Measurements from ENCODE around the gene TIAM1. TPM values are rescaled to one million over a fixed set of nuclear protein-coding genes. Genes with fewer than 3 reads are reported as not detected.
A peak's percentile ranks its signal among the peaks of the same experiment; 100 is the strongest.

TIAM1 gene
- total RNA-seq, 2 experiments from 2014 or later: 34.9 to 38.5 TPM

DNA sequence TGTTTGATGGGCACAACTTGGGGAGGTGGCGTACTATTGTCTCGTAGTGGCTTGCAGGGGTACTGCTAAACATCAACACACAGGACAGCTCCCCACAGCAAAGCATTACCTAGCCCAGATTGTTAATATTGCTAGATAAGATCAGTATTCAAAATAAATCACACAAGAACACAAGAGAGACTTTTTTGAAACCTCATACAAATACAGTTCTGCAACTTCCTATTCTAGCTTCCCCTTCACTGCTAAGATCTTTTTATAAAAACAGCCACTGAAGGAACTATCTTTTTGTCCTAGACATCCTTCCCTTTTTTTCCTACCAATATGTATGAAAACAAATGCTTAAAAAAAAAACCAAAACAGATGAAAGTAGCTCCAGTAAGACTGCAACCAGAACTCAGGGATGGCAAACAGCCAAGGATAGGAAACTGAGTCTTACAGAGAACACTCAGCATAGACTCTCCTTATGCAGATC, 167.9 kb downstream of the TIAM1 start:
- ATAC-seq: no peak
- Mint-ChIP-seq H3K27ac (peak overlapping the region; percentile 11), H3K27me3 (no peaks in the 10 kb centered on the region), H3K4me1 (ENCODE audit: low read depth) (peaks cover 59% of the 10 kb centered on the region), H3K4me3 (no peak overlapping the region), H3K36me3 (ENCODE audit: low read depth) (peaks cover 26% of the 10 kb centered on the region), H3K9me3 (no peaks in the 10 kb centered on the region)
- TF ChIP-seq, protein P1, sequence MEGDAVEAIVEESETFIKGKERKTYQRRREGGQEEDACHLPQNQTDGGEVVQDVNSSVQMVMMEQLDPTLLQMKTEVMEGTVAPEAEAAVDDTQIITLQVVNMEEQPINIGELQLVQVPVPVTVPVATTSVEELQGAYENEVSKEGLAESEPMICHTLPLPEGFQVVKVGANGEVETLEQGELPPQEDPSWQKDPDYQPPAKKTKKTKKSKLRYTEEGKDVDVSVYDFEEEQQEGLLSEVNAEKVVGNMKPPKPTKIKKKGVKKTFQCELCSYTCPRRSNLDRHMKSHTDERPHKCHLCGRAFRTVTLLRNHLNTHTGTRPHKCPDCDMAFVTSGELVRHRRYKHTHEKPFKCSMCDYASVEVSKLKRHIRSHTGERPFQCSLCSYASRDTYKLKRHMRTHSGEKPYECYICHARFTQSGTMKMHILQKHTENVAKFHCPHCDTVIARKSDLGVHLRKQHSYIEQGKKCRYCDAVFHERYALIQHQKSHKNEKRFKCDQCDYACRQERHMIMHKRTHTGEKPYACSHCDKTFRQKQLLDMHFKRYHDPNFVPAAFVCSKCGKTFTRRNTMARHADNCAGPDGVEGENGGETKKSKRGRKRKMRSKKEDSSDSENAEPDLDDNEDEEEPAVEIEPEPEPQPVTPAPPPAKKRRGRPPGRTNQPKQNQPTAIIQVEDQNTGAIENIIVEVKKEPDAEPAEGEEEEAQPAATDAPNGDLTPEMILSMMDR (IDR thresholded peaks at IDR 0.05): no peak
- no peak for DNase-seq
- ChIA-PET POLR2A (interaction anchor here (0.9 to 4.6 kb wide), 4 partner anchors 15 to 382 kb away, joined by 3 to 19 read pairs (median 4); no protein-coding TSS in a partner anchor), CTCF (interaction anchor here (1.2 to 2.6 kb wide), 3 partner anchors 17 to 405 kb away, joined by 3 to 11 read pairs (median 11); no protein-coding TSS in a partner anchor)
- intact Hi-C loops (cut with micrococcal nuclease): no loop called here

DNA sequence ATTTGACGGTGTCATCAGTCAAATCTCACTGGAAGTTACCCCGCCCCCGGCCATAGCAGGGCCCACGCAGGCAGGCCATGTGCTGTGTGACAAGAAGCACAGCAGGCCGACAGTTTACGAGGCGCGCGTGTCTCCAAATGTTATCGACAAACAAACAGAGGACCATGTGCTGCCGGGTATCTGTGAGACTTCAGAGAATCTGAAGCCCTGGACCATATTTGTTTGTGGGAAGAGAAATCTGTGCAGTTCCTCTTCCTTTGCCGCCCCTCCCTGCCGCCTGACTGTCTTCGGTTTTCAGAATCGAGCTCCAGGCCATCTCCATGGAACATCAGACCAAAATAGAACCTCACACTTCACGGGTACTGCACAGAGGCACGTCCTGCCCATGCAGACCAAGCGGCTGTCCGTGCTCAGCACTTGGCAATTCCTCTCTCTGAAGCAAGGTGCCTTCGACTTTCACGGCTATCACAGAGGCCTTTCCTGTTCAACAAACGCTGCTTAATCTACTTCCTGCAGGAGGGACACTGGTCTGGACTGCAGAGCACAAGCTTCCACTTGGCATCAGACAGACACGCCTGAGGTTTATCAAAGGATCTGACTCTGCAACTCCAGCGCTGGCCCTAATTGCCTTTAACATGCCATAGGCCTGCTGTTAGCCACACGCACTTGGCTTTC, 170.0 kb downstream of the TIAM1 start:
- no peak overlapping the region for H3K4me3 Mint-ChIP-seq
- TF ChIP-seq, protein P1 (IDR thresholded peaks at IDR 0.05): no peak
- H3K36me3 Mint-ChIP-seq (ENCODE audit: low read depth): peaks cover 19% of the 10 kb centered on the region
- H3K9me3 Mint-ChIP-seq: no peaks in the 10 kb centered on the region
- peaks cover 52% of the 10 kb centered on the region for H3K4me1 Mint-ChIP-seq (ENCODE audit: low read depth)
- DNase-seq (no peak), ATAC-seq (peak; percentile 28)
- H3K27ac Mint-ChIP-seq: peak overlapping the region; percentile 54
- H3K27me3 Mint-ChIP-seq: no peaks in the 10 kb centered on the region
- POLR2A ChIA-PET: interaction anchor here (1.0 to 4.6 kb wide), 3 partner anchors 8 to 13 kb away, joined by 3 to 19 read pairs (median 4); no protein-coding TSS in a partner anchor
- CTCF ChIA-PET: interaction anchor here (0.8 to 2.6 kb wide), 5 partner anchors 11 to 407 kb away, joined by 3 to 11 read pairs (median 5); no protein-coding TSS in a partner anchor
- intact Hi-C loops (cut with micrococcal nuclease): no loop called here

DNA sequence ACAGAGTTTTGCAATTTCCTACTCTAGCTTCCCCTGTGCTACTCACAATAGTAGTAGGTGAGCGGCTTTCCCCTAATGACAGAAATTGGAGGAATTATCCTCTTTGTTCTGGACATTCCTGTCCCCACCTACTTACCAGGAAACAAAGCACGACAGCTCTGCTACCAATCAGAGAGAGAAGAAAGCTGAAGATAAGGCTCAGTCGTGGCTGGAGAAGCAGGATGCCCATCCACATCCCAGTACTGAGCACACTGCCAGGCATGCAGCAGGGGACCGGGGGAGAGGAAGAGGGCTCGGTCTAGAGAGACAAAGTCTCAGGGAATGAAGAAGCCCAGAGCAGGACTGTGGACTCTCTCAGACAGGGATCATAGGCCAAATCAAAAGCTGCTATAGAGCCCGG, 171.7 kb downstream of the TIAM1 start:
- TF ChIP-seq, protein P1 (IDR thresholded peaks at IDR 0.05): no peak
- no peak for ATAC-seq
- intact Hi-C loops (cut with micrococcal nuclease): no loop called here
- CTCF ChIA-PET: interaction anchor here (0.9 to 1.4 kb wide), 3 partner anchors 8 to 366 kb away, joined by 3 to 8 read pairs (median 3); no protein-coding TSS in a partner anchor
- no peak overlapping the region for H3K27ac Mint-ChIP-seq
- H3K4me3 Mint-ChIP-seq: no peak overlapping the region
- H3K27me3 Mint-ChIP-seq: no peaks in the 10 kb centered on the region
- POLR2A ChIA-PET: interaction anchor here (0.7 to 1.4 kb wide), 3 partner anchors 9 to 46 kb away, joined by 3 to 7 read pairs (median 3); no protein-coding TSS in a partner anchor
- H3K4me1 Mint-ChIP-seq (ENCODE audit: low read depth): peaks cover 47% of the 10 kb centered on the region
- peaks cover 17% of the 10 kb centered on the region for H3K36me3 Mint-ChIP-seq (ENCODE audit: low read depth)
- DNase-seq: no peak
- no peaks in the 10 kb centered on the region for H3K9me3 Mint-ChIP-seq

DNA sequence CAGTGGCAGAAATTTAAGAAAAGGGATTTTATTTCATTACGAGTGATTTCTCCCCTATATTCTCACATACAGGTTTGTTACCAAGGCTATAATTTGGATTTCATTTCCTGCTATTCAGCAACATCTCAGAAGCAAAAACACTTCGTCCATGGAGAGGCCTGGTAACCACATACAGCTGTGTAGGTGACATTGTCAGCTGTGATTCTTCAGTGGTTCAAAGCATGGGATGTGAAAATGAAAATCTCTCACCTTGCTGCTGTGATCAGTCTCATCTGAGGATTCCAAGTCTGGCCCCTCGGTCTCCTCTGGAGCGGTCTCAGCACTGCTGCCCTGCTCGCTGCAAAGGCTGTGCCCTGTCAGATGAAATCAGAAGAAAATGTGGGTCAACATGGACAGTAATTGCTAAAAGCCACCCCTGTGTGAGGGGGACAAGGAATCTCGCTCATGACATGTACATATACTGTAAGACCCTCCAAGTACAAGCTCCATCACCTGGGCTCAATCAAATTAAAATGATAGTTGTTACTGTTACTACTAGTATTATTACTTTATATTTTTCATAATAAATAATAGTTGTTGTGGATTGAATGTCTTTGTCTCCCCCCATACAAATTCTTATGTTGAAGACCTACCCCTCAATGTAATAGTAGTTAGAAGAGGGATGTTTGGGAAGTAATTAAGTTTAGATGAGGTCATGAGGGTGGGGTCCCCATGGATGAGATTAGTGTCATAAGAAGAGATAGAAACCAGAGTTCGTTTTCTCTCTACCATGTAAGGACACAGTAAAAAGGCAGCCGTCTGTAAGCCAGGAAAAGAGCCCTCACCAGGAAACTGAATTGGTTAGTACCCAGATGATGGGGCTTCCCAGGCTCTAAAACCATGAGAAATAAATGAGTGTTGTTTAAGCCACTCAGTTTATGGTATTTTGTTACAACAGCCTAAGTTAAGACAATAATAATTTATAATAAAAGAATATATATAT, 179.1 kb downstream of the TIAM1 start:
- TF ChIP-seq, protein P1 (IDR thresholded peaks at IDR 0.05): no peak
- ATAC-seq (peak; percentile 24), DNase-seq (no peak)
- Mint-ChIP-seq H3K27me3 (no peaks in the 10 kb centered on the region), H3K27ac (peak overlapping the region; percentile 8), H3K4me1 (ENCODE audit: low read depth) (peaks cover 63% of the 10 kb centered on the region), H3K9me3 (no peaks in the 10 kb centered on the region), H3K36me3 (ENCODE audit: low read depth) (peaks cover 26% of the 10 kb centered on the region), H3K4me3 (no peak overlapping the region)
- ChIA-PET POLR2A (interaction anchor here (0.6 kb wide), 1 partner anchor 9 kb away, joined by 3 read pairs; no protein-coding TSS in a partner anchor), CTCF (interaction anchor here (0.9 to 2.1 kb wide), 3 partner anchors 15 to 69 kb away, joined by 3 to 10 read pairs (median 3); no protein-coding TSS in a partner anchor)
- intact Hi-C loops (cut with micrococcal nuclease): no loop called here
